NCI-H1048 (cell line): Measurements from ENCODE around the gene FOXL1.
"Not testable (repeated sequence)": the region's sequence is repeated elsewhere in the genome, so short reads cannot be mapped to it uniquely, and the experiment has no call there.

Source experiments
- DNase-seq: peaks from one replicate; lab custom pipeline; 2025; lab: John Stamatoyannopoulos, UW

Gene FOXL1

DNA sequence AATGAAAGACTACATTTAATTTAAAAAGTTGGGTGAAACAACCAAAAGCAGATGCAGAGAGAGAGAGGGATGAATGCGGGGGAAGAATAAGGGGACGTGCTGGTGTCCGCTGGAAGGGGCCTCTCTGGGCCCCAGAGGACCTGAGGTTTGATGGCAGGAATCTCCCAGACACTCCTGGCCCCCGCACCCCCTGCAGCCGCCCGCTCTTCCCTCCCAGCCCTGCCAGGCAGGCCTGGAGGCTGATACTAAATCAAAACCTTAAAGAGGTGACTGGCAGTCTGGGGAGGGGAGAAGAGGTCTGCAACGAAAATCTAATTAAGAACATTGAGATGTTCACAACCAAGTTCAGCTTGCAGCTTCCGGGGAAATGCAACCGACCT is 2.4 kb downstream of the FOXL1 start:
- no peak for DNase-seq

DNA sequence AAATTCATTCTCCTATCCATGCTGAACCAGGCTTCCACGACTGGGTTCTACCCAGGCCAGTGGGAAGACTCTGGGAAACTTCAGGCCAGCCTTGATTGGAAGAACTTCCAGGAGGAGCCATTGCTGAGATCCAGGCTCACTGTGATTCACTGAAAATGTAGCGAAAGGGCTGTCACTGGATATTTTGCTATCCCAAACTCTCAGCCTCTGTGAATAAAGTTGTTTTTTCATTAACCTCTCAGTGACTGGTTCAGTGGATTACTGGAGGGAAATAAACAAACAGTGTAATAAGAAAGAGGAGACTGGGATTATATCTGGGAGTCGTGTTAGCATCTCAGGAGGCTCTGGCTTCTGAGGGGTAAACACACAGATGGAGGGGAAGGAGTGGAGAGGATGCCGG is 3.1 kb downstream of the FOXL1 start:
- DNase-seq: no peak

- DNase-seq: no peak
Measured at GRCh38 chr16:86584071-86584685, 5.8 kb downstream of the FOXL1 start.

DNA sequence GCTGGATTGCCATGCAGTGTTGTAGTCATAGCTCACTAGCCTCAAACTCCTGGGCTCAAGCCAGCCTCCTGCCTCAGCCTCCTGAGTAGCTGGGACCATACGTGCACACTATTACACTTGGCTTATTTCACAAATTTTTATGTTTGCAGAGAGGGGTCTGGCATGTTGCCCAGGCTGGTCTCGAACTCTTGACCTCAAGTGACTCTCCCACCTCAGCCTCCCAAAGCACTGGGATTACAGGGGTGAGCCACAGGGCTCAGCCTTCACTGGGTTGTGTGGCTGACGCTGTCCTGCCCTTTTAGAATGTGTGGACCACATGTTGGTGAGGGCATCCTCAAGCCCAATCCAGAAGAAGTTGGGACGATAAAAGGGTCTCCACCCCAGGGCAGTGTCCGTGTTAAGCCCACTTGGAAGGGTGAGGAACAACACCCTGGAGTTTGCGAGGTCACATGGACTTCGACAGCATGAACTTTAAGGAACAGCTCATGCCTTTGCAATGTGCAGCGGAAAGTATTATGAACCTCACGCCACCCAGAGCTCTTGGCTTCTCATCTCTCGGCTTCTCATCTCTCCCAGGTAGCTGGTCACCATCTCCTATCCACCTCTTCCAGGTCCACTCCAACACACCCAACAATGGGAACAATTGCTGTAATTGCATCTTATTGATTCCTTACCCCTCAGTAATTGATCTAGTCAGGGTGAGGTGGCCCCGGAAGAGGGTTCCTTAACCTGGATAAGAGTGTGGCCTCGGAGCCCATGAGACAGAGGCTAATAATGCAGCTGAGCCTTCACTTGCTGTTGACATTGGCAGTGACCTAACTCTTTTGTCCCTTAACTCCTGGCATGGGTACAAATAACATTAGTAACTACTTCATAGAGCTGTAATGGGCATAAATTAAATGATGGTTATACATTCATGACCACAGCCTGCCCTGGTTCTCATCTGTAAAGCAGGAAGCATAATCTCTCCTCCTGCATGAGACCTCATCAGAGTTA is 6.7 kb downstream of the FOXL1 start:
- DNase-seq: no peak

DNA sequence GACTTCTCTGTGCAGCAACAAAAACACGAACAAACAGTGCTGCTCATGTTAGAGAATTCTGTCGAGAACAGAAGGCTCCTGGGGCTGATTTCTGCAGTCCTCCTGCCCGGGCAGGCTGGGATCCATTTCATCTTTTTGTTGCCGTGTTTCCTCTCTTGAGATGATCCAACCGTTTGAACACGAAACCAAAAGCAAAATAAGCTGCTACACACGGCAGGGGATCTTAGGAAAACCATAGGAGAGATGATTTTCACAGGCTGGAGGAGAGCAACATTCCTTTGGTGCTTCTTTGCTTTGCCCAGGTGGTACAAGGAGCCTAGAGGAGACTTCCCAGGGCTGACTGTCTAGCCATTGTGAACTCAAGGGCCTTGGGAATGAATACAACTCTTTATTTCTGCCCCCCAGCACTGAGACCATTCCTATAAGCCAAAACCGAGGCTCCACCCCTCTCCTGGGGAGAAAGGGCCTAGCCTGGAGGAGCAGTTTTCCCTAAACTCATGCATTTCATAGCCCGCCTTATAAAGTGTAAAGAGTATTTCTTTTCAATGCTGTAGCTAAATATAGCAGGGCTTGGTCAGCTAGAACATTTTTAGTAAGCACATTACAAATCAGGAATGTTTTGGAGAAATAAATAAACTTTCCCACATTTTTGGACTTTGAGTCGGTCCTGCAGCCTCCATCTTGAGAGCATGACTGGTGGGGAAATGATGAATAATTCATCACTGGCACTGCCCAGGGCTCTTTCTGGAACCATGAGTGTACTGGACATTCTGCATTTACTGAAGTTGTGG is 7.7 kb downstream of the FOXL1 start:
- no peak for DNase-seq

DNA sequence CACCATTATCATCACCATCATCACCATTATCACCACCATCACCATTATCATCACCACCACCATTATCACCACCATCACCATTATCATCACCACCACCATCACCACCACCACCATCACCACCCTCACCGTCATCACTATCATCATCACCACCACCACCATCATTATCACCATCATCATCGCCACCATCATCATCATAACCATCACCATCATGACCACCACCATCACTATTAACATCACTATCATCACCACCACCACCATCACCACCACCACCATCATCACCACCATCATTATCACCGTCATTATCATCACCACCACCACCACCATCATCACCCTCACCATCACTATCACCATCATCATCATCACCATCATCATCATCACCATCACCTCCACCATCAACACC is 9.1 kb downstream of the FOXL1 start:
- DNase-seq: no peak

- DNase-seq: not testable (repeated sequence)
Measured at GRCh38 chr16:86587955-86588354, 9.6 kb downstream of the FOXL1 start.

DNA sequence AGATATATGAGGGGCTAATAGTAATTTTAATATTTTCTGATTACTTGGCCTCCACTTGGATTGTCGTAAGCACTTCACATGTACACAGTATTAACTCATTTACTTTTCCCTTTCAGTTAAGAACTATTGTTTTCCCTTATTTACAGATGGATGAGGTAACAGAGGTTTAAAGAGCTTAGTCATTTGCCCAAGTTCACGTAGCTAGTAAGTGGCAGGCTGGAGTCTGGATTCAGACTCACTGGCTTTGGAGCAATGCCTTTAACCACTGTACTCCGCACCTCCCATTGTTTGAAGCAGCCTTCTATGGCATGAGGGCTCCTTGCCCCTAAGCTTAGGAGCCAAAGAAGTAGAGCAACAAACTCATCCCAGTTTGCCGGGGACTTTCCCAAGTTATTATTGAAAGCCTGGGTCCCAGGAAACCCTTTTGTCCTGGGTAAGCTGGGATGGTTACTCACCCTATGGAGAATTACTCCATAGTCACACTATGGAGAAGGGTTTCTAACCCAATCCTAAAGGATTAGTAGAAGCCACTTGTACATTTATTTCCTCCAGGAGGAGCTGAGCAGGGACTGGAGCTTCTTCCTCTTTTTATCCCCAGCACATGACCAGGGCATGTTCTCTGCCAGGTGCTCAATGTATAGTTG is 12.3 kb downstream of the FOXL1 start:
- DNase-seq: no peak

- no peak for DNase-seq
Measured at GRCh38 chr16:86591270-86591669, 12.9 kb downstream of the FOXL1 start.

DNA sequence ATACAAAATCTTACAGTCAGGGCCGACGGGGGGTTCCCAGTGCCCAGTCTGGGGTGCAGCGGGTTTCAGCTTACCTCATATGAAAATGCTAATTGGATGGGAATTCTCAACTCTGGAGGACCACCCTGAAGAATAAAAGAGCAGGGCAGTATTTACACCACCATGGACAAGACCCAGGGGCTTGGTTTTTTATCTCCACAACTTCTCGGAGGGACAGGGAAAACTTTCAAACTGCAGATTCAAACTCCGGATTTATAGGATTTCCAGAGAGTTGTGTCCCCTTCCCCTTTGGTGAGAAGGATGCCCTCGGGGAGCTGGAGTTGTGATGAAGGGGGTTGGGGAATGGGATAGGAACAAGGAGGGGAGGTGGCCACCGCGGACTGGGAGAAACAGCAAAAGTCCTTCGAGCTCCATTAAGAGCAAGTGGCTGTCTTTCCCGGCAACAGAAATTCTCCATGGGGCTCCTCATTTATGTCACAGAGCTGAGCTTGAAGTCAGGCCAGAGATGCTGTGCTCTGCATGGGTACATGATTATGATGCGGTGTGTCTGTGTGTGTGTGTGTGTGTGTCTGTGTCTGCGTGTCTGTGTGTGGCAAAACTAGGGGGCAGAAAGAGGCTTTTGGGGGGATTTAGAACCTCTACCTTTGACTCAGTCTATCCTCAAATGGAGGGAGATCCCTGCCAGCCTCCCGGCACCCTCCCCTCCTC is 15.7 kb downstream of the FOXL1 start:
- no peak for DNase-seq

GRCh38 chr16:86594721-86595120 is 16.4 kb downstream of the FOXL1 start:
- no peak for DNase-seq

DNA sequence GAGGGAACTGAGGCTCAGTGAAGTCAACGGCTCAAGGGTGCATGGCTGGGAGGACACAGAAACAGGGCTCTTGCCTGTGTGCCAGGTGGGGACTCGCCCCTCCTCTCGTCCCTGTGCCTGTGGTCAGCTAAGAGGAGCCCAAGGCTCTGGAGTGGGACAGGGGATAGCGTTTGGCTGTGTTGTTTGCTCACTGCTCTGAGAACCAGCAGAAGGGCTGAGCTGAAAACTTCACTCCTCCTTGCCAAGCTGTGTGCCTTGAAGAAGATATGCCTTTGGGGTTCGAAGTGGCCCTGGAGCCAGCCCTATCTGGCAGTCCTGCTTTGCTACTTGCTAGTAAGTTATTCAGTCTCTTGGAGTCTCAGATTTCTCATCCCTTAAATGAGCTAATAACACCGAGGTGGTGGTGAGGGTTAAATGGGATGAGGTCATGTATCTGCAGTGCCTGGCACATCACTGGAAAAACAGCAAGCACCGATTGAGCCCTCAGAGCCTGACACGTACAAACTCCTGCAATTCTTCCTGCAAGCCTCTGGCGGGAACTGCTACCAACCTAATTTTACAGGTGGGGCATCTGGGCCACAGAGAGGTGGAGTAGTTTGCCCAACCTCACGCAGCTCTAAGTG is 17.7 kb downstream of the FOXL1 start:
- DNase-seq: no peak

DNA sequence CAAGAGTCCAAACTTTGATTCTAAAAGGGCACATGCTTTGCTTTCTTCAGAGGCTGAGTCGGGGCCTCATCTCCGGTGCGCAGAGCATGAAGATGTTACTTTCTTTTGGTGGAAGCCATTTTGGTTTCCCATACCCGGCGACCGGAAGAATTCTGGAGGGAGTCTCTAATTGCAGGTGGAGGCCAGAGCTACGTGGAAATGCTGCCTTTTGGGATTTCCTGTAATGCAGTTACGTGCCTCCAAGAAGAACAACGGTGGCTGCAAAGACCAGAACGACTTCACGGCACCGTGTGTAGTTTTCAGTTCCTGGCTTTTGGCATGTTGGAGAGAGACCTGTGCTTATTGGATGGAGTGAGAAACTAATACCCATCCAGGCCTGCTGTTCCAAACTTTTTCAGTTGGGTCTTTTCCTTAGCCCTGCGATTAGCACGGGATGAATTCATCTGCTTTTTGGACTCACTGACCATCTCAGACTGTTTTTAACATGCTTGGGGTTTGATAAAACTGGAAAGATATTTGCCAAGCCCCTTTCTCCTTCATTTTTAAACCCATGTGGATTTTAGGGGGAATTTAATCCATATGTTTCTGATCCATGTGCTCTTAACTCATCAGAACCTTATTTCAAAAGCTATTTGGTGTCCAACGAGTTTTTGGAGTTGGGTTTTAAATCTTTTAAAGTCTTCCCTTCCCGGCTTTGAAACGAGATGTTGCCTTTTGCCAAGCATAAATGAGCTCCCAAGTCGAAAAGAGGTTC is 19.0 kb downstream of the FOXL1 start:
- DNase-seq: no peak

DNA sequence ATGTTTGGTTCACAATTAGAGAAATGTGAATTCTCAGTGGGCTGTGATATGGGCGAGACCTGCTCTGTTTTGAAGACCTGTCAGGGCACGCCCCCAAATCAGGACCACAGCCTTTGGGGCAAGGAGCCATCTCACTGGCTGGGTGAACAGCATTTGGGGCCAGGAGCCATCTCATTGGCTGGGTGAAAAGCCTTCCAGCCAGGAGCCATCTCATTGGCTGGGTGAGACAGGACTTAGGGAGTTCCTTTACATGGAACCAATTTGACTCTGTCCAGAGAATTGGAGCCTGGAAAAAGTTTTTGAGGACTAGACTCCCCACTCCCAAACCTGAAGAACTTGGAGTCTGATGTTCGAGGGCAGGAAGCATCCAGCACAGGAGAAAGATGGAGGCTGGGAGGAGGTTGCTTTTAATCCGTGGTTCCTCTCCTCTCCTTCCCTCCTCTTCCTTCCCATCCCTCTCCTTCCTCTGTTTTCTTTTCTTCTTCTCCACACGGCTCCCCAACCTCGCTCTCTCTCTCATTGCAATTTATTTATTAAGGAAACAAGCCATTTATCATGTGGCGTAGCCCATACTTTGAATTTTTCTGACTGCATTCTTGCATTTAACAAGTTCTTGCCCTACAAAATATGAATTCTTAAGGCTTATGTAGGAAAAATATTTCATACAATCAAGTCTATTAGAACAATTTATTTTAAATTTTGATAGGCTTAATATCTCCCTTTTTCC is 19.7 kb downstream of the FOXL1 start:
- DNase-seq: no peak

DNA sequence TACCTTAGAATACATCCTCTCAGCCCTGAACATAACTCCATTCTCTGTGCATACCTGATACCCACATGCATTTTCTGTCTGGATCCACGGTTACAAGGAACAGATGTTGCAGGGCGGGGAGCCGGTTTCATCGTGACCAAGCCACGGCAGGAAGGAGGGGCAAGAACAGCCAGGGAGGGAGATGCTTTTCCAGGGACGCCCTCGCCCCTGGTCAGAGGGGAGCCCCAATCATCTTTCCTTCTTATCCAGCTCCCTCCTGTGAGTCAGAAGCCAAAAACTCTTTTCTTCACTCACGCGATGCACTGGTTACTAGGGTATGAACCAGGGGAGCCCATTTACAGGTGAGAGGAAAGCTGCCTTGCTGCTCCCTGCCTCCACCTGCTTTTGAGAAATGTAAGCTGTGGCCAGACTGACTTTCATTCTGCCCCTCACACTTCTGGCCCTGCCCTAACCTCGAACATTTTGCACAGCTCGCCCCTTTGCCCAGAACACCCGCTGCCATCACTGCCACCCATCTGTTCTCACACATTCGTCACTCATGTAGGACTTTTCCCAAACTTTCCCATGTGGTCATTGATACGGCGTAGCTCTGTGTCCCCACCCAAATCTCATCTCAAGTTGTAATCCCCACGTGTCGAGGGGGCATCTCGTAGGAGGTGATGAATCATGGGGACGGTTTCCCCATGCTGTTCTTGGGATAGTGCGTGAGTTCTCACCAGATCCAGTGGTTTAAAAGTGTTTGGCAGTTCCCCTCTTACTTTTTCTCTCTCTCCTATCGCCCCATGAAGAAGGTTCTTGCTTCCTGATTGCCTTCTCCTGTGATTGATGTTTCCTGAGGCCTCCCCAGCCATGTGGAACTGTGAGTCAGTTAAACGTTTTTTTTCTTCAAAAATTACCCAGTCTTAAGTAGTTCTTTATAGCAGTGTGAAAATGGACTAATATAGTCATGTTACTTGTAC is 20.5 kb downstream of the FOXL1 start:
- DNase-seq: no peak

DNA sequence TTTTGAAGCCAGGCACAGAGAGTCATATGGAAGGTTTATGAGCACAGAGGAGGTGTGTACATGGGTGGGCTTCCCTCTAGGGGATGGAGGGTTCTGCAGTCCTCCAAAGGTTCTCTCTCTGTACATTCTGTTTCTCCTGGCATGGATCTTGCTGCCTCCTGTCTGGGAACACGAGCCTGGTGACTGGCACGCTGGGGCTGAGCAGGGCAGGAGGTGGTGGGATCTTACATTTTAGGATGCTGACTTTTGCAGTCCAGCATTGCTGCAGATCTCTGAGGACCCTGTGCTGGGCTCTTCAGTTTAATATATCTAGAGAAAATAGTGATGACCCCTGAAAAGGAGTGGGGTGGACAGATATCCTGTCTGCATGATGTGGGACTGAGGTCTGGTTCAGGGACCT is 23.0 kb downstream of the FOXL1 start:
- no peak for DNase-seq

GRCh38 chr16:86602521-86602920 is 24.2 kb downstream of the FOXL1 start:
- no peak for DNase-seq

GRCh38 chr16:86604436-86605193 is 26.3 kb downstream of the FOXL1 start:
- no peak for DNase-seq
